ES-I3 (cell line): ENCODE measurements around the gene GJD3.

Source experiments
- H3K36me3 ChIP-seq: 2 replicates; pipeline ENCODE4 v1.6.1; 2013; ENCODE audit warnings: mild to moderate bottlenecking, low read length, control low read depth, moderate library complexity; ENCODE audit not compliant: insufficient read depth
- H3K4me1 ChIP-seq: 2 replicates; pipeline ENCODE4 v1.6.1; 2013; ENCODE audit warnings: mild to moderate bottlenecking, control low read depth, low read length; ENCODE audit not compliant: insufficient read depth
- H3K9ac ChIP-seq: 2 replicates; pipeline ENCODE4 v1.6.1; 2013; ENCODE audit warnings: low read depth, mild to moderate bottlenecking, low read length, moderate library complexity
- H3K9me3 ChIP-seq: 2 replicates; pipeline ENCODE4 v1.6.1; 2013; ENCODE audit warnings: mild to moderate bottlenecking, low read length, moderate library complexity; ENCODE audit not compliant: control insufficient read depth, insufficient read depth

GJD3 gene

DNA sequence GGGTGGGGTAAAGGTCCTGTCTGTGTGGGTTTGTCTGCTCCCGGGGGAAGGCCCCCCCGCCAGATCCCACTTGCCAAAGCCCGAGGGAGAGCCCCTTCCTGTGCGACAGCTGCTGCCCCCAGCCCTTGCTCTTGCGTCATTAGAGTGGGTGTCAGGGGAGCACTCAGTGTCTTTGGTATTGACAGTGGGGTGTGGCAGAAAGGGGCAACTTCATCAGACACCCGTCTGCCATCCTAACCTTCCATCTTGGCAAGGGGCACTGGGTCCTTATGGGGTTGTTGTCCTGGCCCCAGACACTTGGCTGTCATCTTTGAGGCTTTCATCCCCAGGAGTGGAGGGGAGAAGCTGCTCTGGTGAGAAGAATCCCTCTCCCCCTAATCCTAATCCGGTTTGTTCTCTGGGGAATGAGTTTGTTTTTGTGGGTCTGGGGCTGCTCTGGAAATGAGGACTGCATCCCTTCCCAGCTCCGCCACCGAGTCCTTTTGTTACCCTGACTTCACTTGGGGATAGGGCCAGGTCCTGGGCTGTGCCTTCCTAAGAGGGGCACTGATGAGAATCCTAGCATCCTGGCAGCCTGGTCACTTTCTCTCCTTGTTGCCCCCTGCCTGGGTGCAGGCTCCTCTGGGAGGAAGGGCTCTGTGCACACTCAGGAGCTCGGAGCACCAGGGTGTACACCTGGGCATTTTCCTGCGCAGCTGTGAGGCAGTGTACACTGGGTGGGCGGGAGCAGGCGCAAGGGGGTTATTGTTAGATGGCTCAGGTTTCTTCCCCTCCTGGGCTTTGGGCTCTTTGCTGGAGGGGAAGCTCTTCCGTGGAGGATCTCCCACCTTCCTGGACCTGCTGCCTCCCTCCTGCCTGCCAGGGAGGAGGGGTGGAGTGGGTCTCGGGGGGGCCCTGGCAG lies 21.1 kb downstream of the GJD3 start:
- Histone ChIP-seq H3K9ac (peak overlapping the region; percentile 63; the same call in 1 of the 2 replicates), H3K9me3 (no peaks in the 10 kb centered on the region), H3K4me1 (peaks cover 44% of the 10 kb centered on the region), H3K36me3 (no peaks in the 10 kb centered on the region)

DNA sequence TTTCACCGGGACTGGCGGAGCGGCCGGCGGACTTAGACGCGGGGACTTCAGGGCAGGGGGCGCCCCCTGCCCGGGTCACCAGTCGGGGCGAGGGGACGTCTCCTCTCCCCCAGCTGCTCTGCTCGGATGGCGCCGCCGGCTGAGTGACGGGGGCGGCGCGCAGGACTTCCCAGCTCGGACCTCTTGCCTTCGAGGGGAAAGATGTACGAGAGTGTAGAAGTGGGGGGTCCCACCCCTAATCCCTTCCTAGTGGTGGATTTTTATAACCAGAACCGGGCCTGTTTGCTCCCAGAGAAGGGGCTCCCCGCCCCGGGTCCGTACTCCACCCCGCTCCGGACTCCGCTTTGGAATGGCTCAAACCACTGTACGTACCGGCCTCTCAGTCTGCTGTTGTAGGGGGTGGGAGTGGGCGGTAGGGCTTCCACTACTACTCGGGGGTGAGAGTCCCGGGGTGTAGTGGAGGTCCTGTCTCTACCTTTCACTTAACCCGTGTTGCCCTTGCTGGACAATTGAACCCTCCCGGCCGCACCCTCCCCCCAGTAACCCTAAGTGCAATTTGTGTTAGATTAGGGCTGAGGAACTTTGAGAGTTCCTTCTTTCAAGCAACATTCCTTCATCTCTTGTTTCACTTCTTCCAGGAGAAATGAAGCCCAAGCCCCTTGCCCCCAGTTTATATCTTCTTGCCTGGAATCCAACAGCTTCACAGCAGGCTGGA lies 21.9 kb downstream of the GJD3 start:
- Histone ChIP-seq H3K9me3 (no peaks in the 10 kb centered on the region), H3K9ac (peak overlapping the region; percentile 63), H3K4me1 (peaks cover 37% of the 10 kb centered on the region), H3K36me3 (no peaks in the 10 kb centered on the region)

DNA sequence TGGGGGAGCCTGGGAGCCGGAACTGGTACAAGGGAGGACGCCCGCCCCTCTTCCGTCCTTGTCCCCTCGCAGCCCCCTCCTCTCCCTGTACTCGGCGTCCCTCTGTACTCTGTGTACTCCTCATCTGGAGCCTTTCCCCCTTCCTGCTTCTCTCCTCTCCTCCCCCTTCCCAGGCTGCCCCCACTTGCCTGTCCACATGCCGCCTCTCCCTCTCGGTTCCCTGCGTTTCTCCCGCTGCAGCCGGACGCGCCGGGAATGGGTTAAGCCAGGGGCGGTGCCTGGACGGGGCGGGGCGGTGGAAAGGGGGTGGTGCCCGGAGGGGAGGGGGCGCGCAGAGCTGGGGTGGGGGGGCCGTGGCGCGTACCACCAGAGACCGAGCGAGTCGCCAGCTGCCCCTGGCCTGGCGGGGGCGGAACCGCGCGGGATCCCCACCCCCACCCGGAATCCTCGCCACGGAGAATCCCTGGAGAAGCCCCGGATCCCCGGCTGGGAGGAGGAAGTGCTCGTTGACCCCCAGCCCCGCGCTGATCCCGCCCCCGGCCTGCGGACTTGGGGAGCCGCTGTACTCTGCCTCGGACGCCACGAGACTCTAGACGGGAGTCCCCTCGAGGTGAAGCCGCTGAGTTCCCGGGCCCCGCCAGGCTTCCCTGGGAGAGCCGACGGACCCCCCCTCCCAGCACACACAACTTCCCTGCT lies 22.6 kb downstream of the GJD3 start:
- Histone ChIP-seq H3K9ac (peak overlapping the region; percentile 63), H3K4me1 (peaks cover 31% of the 10 kb centered on the region), H3K9me3 (no peaks in the 10 kb centered on the region), H3K36me3 (no peaks in the 10 kb centered on the region)

DNA sequence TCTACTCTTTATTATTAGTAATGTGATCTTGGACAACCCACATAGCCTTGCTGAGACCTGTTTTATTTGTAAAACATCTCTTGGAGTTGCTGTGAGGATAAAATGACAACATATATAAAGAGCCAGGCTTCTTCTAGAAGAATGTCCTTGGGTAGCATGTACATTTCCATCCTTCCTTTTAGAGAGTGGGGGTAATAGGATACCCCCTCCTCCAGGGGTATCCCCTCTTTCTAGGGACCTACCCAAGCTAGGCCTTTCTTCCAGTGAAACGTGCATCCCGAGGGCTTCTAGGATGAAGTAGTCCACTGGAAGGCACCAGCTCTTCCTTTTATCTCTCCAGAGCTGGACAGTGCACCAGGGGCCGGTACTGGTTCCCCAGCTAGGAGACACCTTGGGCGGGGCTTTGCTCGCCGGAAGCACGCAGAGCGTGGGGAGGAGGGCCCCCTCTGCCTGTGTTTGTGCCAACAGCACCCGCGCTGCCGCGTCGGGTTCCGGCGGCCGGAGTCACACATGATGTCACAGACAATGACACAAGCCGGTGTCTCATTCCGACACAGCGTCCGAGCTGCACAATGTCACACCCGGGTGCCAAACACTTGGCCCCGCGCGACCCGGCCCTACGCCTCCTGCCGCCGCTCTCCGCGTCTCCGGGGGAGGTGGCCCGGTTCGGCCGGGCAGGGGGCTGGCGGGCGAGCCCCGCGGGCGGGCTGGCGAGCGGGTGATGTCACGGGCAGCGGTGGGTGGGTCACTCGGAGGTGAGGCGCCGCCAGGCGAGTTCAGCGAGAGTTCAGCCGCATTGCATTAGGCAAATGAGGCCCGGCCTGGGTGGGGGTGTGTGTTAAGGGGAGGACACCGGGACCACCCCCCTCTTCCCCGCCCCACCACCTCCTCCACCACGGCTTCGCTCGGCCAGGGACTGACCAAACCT lies 23.4 kb downstream of the GJD3 start:
- peak overlapping the region; percentile 59; the same call in 1 of the 2 replicates for H3K9ac ChIP-seq
- peaks cover 25% of the 10 kb centered on the region for H3K4me1 ChIP-seq
- no peaks in the 10 kb centered on the region for H3K9me3 ChIP-seq
- no peaks in the 10 kb centered on the region for H3K36me3 ChIP-seq

DNA sequence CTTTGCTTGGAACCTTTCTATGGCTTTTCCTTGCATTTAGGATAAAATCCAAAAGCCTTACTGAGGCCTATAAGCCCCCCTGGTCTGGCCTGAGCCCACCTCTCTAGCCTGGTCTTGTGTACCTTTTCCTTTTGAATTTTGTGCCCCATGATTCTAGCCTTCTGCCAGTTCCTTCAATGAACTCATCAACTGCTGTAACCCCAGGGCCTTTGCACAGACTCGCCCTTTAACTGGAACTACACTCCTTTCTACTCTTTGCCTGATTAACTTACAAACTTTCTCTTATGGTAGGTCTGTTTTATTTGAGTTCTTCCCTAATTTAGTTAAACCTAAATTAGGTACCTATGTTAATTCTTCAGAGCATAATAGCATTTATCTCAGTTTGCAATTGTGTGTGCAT lies 24.2 kb downstream of the GJD3 start:
- Histone ChIP-seq H3K36me3 (no peaks in the 10 kb centered on the region), H3K9me3 (no peaks in the 10 kb centered on the region), H3K4me1 (peaks cover 20% of the 10 kb centered on the region; the same call in 1 of the 2 replicates), H3K9ac (no peak overlapping the region)

DNA sequence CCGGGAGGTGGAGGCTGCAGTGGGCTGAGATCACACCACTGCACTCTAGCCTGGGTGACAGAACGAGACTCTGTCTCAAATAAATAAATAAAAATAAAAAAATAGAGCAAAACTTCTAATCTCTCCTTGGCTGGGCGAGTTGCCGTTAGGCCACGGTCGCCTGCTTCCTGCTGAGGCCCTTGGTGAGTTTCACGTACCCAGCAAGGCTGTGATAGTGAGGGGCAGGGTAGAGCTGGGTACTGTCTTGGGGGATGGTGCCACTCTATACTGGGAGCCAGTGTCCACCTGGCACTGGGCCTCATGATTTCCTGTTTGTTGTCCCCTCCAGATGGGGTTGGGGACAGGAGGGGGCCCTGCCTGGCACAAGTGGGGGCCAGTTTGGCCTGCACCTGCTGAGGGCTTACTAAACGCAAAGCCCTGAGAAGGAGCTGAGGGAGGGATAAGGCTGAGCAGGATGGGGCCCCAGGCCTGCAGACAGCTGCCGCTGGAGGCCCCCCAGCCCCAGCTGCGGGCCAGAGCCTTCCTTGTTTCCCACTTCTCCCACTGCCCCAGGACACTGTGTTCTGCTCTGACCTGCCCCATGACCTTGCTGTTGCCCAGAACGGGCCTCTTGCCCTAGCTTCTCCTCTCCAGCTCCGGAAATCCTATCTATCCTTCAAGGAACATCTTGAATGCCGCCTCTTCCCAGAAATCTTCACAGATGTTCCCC lies 25.4 kb downstream of the GJD3 start:
- no peak overlapping the region for H3K9ac ChIP-seq
- no peaks in the 10 kb centered on the region for H3K9me3 ChIP-seq
- H3K4me1 ChIP-seq: peaks cover 18% of the 10 kb centered on the region; the same call in 1 of the 2 replicates
- H3K36me3 ChIP-seq: no peaks in the 10 kb centered on the region

DNA sequence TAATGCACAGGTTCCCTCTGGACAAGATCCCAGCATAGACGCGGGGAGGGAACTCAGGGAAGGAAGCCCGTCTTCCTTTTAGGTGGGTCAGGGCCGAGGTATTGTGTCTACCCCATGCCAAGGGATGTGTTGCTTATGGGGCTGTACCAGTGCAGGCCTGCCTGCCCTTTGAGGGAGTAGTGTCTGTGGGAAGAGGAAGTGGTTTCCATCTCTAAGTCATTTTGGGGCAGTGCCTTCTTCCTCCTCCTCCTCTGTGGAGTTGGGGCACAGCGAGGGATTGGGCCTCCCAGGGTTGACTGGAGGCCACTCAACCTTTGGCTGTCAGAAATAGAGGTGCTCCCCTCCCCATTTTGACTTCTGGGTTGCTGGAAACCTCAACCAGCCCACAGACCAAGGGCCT lies 26.5 kb downstream of the GJD3 start:
- H3K4me1 ChIP-seq: peaks cover 9% of the 10 kb centered on the region; the same call in 1 of the 2 replicates
- H3K9ac ChIP-seq: no peak overlapping the region
- no peaks in the 10 kb centered on the region for H3K36me3 ChIP-seq
- no peaks in the 10 kb centered on the region for H3K9me3 ChIP-seq

DNA sequence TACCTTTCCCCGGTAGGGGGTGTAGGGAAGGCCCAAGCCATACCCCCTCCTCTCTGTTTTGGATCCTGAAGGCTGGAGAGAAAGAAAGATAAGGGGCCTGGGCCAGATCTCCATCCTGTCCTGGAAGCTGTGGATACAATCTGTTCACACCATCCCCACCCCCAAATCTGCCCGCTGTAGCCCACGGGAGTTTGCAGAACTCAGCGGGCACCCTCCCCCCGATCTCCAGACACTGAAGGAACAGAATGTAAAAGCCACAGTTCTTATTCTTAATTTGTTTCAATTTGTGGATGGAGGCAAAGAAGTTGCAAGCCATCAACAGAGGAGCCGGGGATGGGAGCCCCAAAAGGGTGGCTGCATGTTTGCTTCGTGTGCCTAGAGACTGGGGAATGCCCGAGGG lies 27.2 kb downstream of the GJD3 start:
- Histone ChIP-seq H3K9ac (no peak overlapping the region), H3K4me1 (peaks cover 6% of the 10 kb centered on the region; the same call in 1 of the 2 replicates), H3K36me3 (no peaks in the 10 kb centered on the region)

DNA sequence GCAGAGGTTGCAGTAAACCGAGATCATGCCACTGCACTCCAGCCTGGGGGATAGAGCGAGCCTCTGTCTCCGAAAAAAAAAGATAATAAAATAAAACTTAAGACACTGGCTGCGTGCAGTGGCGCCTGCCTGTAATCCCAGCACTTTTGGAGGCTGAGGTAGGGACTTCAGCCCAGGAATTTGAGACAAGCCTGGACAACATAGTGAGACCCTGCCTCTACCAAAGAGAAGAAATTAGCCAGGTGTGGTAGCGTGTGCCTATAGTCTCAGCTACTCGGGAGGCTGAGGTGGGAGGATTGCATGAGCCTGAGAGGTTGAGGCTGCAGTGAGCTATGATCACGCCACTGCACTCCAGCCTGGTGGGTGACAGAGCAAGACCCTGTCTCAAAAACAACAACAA lies 28.9 kb downstream of the GJD3 start:
- no peaks in the 10 kb centered on the region for H3K9me3 ChIP-seq
- H3K36me3 ChIP-seq: no peaks in the 10 kb centered on the region
- H3K9ac ChIP-seq: no peak overlapping the region
- peaks cover 6% of the 10 kb centered on the region; the same call in 1 of the 2 replicates for H3K4me1 ChIP-seq

More for the DNA sequence above, 27.2 kb downstream of the GJD3 start:
- H3K9me3 ChIP-seq: no peaks in the 10 kb centered on the region

DNA sequence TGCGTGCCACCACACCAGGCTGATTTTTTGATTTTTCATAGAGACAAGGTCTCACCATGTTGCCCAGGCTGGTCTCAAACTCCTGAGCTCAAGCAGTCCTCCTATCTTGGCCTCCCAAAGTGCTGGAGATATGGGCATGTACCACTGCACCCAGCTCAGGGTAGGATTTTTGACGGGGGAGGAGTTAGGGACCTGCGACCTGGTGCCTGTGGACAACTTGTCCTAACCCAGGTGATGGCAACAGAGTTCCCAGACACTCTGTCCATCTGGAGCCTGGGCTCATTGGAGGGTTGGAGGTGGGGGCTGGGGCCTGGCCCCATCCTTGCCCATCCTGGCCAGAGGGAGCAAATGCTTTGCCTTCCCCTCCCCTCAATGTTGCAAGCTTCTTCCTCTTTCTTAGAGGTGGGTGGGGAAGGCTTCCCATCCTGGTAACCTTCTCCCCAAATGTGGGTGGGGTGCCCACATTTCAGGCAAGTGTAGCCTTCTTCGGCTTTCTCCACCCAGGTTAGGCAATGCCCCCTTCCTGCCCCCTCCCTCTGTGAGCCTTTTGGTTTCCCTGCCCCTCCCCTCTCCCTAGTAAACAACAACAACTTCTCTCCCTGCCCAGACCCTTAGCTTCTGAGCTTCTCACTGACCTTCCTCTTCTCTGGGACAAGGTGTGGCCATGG lies 30.6 kb downstream of the GJD3 start:
- Histone ChIP-seq H3K9me3 (no peaks in the 10 kb centered on the region), H3K4me1 (peaks cover 12% of the 10 kb centered on the region; the same call in 1 of the 2 replicates), H3K36me3 (no peaks in the 10 kb centered on the region), H3K9ac (no peak overlapping the region)

DNA sequence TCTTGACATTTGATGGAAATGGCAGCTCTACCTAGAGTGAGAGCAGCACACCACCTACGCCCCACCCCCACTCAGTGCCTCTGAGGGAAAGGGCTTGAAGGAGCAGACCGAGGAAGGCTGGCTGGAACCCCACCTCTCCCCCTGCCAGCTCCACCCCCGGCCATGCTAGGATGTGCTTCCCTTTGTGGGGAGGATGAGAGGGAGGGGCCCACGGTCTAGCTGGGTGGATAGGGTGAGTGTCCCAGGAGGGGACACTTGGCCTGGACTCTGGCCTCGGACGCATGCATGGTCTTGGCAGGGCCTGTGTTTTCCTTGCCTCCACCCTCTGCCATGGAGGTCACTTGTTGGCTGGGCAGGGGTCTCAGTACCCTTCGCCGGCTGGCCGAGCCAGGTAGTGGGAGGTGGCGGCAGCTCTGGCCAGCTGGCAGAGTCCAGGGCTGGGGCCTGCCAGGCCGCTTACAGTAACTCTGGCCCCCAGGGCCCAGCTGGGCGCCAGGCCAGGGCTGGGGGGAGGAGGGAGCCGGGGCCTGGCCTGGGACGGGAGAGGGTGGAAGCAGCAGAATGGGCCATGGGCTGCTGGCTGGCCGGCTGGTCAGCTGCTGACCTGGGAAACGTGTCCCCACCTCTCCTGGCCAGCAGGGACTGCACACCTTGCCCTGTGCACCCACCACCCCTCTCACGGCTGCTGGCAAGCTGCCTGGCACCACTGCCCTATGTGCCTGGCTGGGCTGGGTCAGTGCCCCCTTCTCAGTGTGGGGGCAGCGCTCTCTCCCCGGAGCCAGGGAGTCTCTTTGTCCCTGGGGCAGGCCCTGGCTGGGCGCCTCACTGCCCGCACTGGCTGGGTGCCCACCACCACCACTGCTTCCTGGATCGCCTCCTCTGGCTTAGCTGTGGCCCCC lies 32.5 kb downstream of the GJD3 start:
- Histone ChIP-seq H3K9me3 (no peaks in the 10 kb centered on the region), H3K4me1 (peaks cover 12% of the 10 kb centered on the region; the same call in 1 of the 2 replicates), H3K36me3 (no peaks in the 10 kb centered on the region), H3K9ac (no peak overlapping the region)
